NOMO-1 treated with dmso at 0.1 percent for 144 hours (cell line): Measurements from ENCODE around the gene PDZD7.
"Not testable (repeated sequence)": the region's sequence is repeated elsewhere in the genome, so short reads cannot be mapped to it uniquely, and the experiment has no call there.

Experiments used
- DNase-seq: peaks from one replicate; lab custom pipeline; 2025; ENCODE audit not compliant: unreplicated experiment; lab: John Stamatoyannopoulos, UW

PDZD7 gene

DNA sequence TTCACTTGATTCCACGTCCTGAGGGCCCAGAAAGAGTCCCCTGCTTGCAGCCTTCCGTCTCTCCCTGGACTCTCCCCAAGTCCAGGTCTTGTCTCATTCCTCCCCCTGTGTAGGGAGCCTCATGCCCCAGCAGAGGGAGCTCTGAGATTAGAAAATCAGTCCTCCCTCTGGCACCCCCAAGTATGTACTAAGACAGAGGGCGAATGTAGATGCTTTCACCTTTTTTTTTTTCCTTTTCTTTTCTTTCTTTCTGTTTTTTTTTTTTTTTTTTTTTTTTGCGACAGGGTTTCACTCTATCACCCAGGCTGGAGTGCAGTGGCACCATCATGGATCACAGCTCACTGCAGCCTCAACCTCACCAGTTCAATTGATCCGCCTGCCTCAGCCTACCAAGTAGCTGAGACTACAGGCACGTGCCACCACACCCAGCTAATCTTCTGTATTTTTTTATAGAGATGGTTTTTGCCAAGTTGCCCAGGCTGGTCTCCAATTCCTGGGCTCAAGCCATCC, 10.4 kb upstream of the PDZD7 start:
- DNase-seq, result peak; percentile 56

DNA sequence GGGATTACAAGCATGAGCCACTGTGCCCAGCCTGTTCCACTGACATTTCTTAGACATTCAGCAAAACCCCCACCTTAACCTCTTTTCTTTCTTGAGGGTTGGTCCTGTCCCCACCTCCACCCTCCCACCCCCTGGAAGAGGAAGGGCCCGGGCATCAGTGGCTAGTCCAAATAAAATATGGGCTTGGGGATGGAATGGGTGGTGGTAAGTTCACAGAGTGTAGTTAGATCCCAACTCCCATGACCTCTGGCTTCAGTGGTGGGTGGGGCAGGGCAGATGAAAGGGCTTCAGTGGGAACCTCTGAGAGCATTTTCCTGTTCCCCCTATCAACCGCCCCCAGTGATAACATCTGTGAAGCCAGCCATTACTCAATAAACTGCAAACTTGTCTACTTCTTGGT, 9.9 kb upstream of the PDZD7 start:
- no peak for DNase-seq

- DNase-seq, result no peak
Observed at GRCh38 chr10:101040061-101040460, 9.1 kb upstream of the PDZD7 start.

DNA sequence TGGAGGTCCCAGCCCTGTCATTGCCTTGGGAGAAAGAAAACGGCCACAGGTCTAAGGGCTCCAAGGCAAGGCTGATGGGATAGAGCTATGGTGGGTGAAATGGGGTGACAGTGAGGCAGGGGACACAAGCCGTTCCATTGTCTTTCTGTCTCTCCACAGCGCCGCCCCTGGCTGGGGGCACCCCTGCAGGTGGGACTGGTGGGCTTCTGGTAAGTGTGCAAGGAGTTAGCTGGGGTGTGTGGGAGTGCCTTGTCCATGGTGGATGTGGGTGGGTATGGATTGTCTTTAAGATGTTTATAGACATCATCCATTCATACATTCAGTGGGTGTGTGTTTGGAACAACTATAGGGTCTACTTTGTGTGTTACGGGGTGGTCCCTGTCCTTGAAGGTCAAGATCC, 7.6 kb upstream of the PDZD7 start:
- no peak for DNase-seq

GRCh38 chr10:101036726-101037125, 5.8 kb upstream of the PDZD7 start:
- DNase-seq, result no peak

GRCh38 chr10:101035916-101036702, 5.2 kb upstream of the PDZD7 start:
- DNase-seq, result no peak

DNA sequence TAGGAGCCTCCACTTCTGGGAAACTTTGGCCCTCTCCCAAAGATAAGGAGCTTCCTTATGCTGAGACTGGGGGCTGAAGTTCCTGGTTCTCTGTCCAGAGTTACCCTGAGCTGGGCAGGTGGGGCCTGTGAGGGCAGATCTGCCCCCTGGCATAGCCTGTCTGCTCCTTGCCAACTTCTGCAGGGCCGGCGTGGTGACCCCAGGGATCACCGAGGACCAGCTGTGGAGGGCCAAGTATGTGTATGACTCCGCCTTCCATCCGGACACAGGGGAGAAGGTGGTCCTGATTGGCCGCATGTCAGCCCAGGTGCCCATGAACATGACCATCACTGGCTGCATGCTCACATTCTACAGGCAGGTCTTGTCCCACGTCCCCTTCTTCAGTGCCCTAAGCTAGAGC, 4.4 kb upstream of the PDZD7 start:
- DNase-seq, result no peak

GRCh38 chr10:101034404-101034803, 3.5 kb upstream of the PDZD7 start:
- DNase-seq, result not testable (repeated sequence)

GRCh38 chr10:101033276-101033675, 2.3 kb upstream of the PDZD7 start:
- DNase-seq, result no peak

DNA sequence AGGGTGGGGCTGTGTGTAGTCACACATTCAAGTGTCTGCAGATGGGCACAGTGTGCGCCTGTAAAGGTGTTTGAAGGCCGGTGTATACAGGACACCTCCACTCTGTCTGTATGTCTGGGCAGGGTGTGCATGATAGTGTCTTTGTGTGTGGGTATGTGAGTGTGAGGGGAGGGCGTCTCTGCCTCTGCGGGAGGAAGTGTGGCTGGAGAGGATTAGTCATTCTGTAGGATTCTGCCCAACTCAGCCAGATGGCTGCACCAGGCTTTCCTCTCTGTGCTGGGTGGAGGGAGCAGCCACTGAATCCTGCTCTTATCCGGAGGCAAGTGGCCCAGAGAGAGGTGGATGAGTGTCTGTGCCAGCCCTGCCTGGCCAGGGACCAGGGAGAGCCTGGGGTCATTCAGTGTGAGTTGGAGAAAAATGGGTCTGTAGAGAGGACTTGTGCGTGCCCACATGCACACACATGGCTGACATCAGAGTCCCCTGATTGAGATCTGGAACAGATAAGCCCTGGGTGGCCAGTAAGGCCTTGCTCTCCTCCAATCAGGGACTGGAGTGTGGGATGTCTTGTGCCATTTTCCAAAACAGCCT, 1.8 kb upstream of the PDZD7 start:
- DNase-seq, result no peak

- DNase-seq, result peak; percentile 13
Observed at GRCh38 chr10:101031796-101032636, 1.1 kb upstream of the PDZD7 start.

GRCh38 chr10:101030496-101031127, 317 bp downstream of the PDZD7 start:
- no peak for DNase-seq

DNA sequence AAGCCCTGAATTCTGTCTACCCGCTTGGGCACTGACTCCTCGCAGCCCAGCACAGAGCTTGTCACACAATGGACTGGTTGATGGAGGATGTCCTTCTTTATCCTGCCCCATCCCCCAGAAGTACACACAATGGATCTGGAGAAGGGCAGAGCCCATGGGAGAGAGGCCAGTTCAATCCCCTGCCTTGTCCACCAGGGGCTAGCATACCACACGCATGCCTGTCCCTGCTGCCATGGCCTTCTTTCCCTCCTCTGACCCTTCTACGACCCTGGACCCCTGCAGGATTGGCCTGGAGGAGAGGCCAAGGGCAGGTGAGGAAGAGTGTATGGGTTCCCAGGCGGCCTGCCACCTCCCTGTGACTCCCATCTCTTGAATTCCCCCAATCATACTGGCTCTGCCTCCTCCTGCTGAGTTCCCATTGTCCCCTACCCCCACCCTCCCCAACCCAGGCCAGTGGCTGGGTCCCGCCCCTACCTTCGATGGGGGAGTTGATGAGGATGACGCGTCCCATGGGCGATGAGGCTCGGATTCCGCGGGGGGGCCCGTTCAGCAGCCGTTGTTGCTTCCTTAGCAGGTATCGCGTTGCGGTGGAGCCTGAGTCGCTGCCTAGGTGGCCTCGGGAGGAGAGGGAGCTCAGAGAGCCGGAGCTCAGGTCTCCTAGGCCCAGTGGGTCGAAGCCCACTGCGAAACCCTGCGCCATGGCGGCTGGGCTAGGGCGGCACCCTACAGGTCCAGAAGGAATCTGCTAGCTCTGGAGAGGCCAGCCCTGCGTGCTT, 1.2 kb downstream of the PDZD7 start:
- DNase-seq, result no peak

GRCh38 chr10:101028446-101029337, 2.2 kb downstream of the PDZD7 start:
- DNase-seq, result no peak

DNA sequence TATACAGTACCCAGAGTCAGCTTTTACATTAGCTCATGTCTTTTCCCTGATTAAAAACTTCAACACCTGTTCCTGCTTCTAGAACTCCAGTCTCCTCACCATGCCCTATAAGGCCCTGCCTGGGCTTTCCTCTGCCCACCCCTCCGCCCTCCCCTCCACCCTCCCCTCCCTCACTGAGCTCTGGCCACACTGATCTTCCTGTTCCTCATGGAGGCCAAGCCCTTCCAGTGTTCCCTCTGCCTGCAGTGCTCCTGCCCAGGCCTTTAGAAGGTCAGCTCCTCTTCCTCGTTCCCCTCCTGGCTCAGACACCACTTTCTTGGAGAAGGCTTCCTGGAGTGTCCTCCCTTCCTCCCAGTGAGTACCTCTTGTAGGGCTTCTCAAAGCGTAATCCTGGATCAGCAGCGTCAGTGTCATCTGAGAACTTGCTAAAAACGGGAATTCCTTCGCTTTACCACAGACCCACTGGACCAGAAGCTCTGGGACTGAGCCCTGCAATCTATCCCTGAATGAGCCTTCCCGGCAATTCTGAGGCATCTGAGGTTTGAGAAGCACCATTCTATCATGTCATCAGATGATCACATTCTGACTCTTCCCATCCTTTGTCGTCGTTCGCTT, 3.7 kb downstream of the PDZD7 start:
- no peak for DNase-seq

DNA sequence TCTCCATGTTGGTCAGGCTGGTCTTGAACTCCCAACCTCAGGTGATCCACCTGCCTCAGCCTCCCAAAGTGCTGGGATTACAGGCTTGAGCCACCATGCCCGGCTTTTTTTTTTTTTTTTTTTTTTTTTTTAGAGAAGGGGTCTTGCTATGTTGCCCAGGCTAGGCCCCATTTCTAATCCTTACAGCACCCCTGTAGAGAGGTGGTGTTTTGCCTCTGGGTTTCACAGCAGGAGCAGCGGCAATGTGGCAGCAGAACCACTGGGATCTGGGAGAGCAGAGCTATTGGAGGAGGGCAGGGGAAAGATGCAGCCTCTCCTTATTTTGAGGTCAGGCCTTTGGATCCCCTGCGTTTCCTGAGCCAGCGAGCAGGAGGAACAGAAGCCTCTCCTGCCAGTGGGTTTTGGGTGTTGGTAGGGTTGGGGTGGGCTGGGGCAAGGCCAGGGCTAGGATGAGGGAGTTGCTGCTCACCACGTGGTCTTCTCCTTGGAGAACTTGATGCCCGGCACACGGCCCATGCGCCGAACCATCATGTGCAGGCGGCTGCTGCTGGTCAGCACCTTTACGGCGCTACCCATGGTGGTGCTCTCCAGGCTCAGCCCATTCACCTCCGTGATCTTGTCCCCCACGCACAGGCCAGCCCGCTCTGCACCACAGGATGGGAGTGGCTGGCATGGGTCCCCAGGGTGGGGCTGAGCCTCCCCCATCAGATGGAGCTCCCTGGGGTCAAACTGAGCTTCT, 7.8 kb downstream of the PDZD7 start:
- no peak for DNase-seq

GRCh38 chr10:101021692-101022251, 9.2 kb downstream of the PDZD7 start:
- DNase-seq, result no peak

GRCh38 chr10:101021239-101021638, 9.7 kb downstream of the PDZD7 start:
- no peak for DNase-seq
